ENCODE measurements around the gene KDM4B.

KDM4B gene

GRCh38 chr19:4984438-4984990 lies 15.6 kb downstream of the KDM4B start:
- no peak for DNase-seq (ENCODE audit: low read depth in 3 of 3, low spot score in 1 of 3)

GRCh38 chr19:4985551-4985991 lies 16.7 kb downstream of the KDM4B start:
- no peak for DNase-seq (ENCODE audit: low read depth in 3 of 3, low spot score in 1 of 3)

- no peak for DNase-seq (ENCODE audit: low read depth in 3 of 3, low spot score in 1 of 3)
These were observed 17.1 kb downstream of the KDM4B start for GRCh38 chr19:4986056-4986455.

GRCh38 chr19:4986471-4986891 lies 17.6 kb downstream of the KDM4B start:
- DNase-seq (ENCODE audit: low read depth in 3 of 3, low spot score in 1 of 3) = no peak

GRCh38 chr19:4987256-4987655 lies 18.3 kb downstream of the KDM4B start:
- no peak for DNase-seq (ENCODE audit: low read depth in 3 of 3, low spot score in 1 of 3)

- DNase-seq (ENCODE audit: low read depth in 3 of 3, low spot score in 1 of 3) = no peak
These were observed 18.9 kb downstream of the KDM4B start for GRCh38 chr19:4987692-4988370.

GRCh38 chr19:4988770-4989251 lies 19.9 kb downstream of the KDM4B start:
- DNase-seq (ENCODE audit: low read depth in 3 of 3, low spot score in 1 of 3) = no peak

GRCh38 chr19:4990306-4990705 lies 21.4 kb downstream of the KDM4B start:
- DNase-seq (ENCODE audit: low read depth in 3 of 3, low spot score in 1 of 3) = no peak

- DNase-seq (ENCODE audit: low read depth in 3 of 3, low spot score in 1 of 3) = no peak
These were observed 22.6 kb downstream of the KDM4B start for GRCh38 chr19:4991538-4991937.

- DNase-seq (ENCODE audit: low read depth in 3 of 3, low spot score in 1 of 3) = no peak
These were observed 23.2 kb downstream of the KDM4B start for GRCh38 chr19:4991996-4992698.

- DNase-seq (ENCODE audit: low read depth in 3 of 3, low spot score in 1 of 3) = no peak
These were observed 24.8 kb downstream of the KDM4B start for GRCh38 chr19:4993683-4994082.

- no peak for DNase-seq (ENCODE audit: low read depth in 3 of 3, low spot score in 1 of 3)
These were observed 27.8 kb downstream of the KDM4B start for GRCh38 chr19:4996701-4997100.

- DNase-seq (ENCODE audit: low read depth in 3 of 3, low spot score in 1 of 3) = no peak
These were observed 28.4 kb downstream of the KDM4B start for GRCh38 chr19:4997297-4997696.

GRCh38 chr19:5000120-5000611 lies 31.3 kb downstream of the KDM4B start:
- DNase-seq (ENCODE audit: low read depth in 3 of 3, low spot score in 1 of 3) = no peak

- peak in 1 of 3 donors; percentile 24 for DNase-seq (ENCODE audit: low read depth in 3 of 3, low spot score in 1 of 3)
These were observed 32.7 kb downstream of the KDM4B start for GRCh38 chr19:5001615-5002014.

GRCh38 chr19:5002143-5002542 lies 33.2 kb downstream of the KDM4B start:
- DNase-seq (ENCODE audit: low read depth in 3 of 3, low spot score in 1 of 3) = no peak

- no peak for DNase-seq (ENCODE audit: low read depth in 3 of 3, low spot score in 1 of 3)
These were observed 34.9 kb downstream of the KDM4B start for GRCh38 chr19:5003781-5004180.

- DNase-seq (ENCODE audit: low read depth in 3 of 3, low spot score in 1 of 3) = no peak
These were observed 36.2 kb downstream of the KDM4B start for GRCh38 chr19:5005096-5005495.

- DNase-seq (ENCODE audit: low read depth in 3 of 3, low spot score in 1 of 3) = no peak
These were observed 37.3 kb downstream of the KDM4B start for GRCh38 chr19:5006201-5006600.

- no peak for DNase-seq (ENCODE audit: low read depth in 3 of 3, low spot score in 1 of 3)
These were observed 37.9 kb downstream of the KDM4B start for GRCh38 chr19:5006821-5007220.

GRCh38 chr19:5011476-5012238 lies 42.7 kb downstream of the KDM4B start:
- DNase-seq (ENCODE audit: low read depth in 3 of 3, low spot score in 1 of 3) = no peak
